ENCODE data around the gene FAM186B.
A peak's percentile ranks its signal among the peaks of the same experiment; 100 is the strongest.
"Not testable (repeated sequence)": the region's sequence is repeated elsewhere in the genome, so short reads cannot be mapped to it uniquely, and the experiment has no call there.

Gene FAM186B

GRCh38 chr12:49633703-49634345 is 28.4 kb upstream of the FAM186B start:
- DNase-seq, result no peak

- no peak for DNase-seq
Measured at GRCh38 chr12:49632986-49633702, 27.7 kb upstream of the FAM186B start.

- DNase-seq, result no peak
Measured at GRCh38 chr12:49632401-49632800, 27.0 kb upstream of the FAM186B start.

- DNase-seq, result no peak
Measured at GRCh38 chr12:49631336-49631907, 26.0 kb upstream of the FAM186B start.

- DNase-seq, result no peak
Measured at GRCh38 chr12:49627752-49628360, 22.4 kb upstream of the FAM186B start.

GRCh38 chr12:49626836-49627235 is 21.4 kb upstream of the FAM186B start:
- DNase-seq, result no peak

GRCh38 chr12:49626169-49626835 is 20.9 kb upstream of the FAM186B start:
- no peak for DNase-seq

GRCh38 chr12:49624921-49625577 is 19.6 kb upstream of the FAM186B start:
- DNase-seq, result no peak

- DNase-seq, result peak; percentile 76
Measured at GRCh38 chr12:49623142-49623904, 17.9 kb upstream of the FAM186B start, which contains the start of gene PRPF40B. PRPF40B (plus strand) TSS chr12:49623561; CDS start chr12:49623591, 30 bp downstream.

GRCh38 chr12:49622501-49623141 is 17.2 kb upstream of the FAM186B start:
- DNase-seq, result no peak

GRCh38 chr12:49621651-49622500 is 16.4 kb upstream of the FAM186B start:
- DNase-seq, result no peak

- no peak for DNase-seq
Measured at GRCh38 chr12:49619286-49619685, 13.8 kb upstream of the FAM186B start.

- no peak for DNase-seq
Measured at GRCh38 chr12:49618576-49618975, 13.1 kb upstream of the FAM186B start.

- DNase-seq, result no peak
Measured at GRCh38 chr12:49616533-49617219, 11.2 kb upstream of the FAM186B start.

- DNase-seq, result no peak
Measured at GRCh38 chr12:49615725-49616124, 10.3 kb upstream of the FAM186B start.

- DNase-seq, result no peak
Measured at GRCh38 chr12:49612210-49612609, 6.8 kb upstream of the FAM186B start.

- DNase-seq, result not testable (repeated sequence)
Measured at GRCh38 chr12:49610785-49611184, 5.3 kb upstream of the FAM186B start.

- no peak for DNase-seq
Measured at GRCh38 chr12:49609875-49610154, 4.4 kb upstream of the FAM186B start.

GRCh38 chr12:49609059-49609874 is 3.8 kb upstream of the FAM186B start:
- DNase-seq, result no peak

All from NCI-H1105 (cell line).